DND-41 (cell line): Measurements from ENCODE around the gene KRT78.

ENCODE experiments used
- ATAC-seq: fragments of 200-7000 bp; cut with Tn5 transposase; 3 replicates; pipeline ENCODE4 v1.9.1; 2021; ENCODE audit warnings: low read depth; ENCODE audit not compliant: insufficient read depth
- DNase-seq: peaks from one replicate; pipeline ENCODE4 v3.0.0-alpha.2; 2020
- H2AFZ ChIP-seq: 2 replicates; pipeline ENCODE4 v1.6.0; 2012; ENCODE audit warnings: low read depth, low read length
- H3K27ac ChIP-seq: 2 replicates; pipeline ENCODE4 v1.5.1; 2012; ENCODE audit warnings: low read length, inconsistent platforms
- H3K27me3 ChIP-seq: fragments of 200-600 bp; sonication (generic); 2 replicates; pipeline ENCODE4 v1.6.0; 2012; ENCODE audit warnings: low read length, mild to moderate bottlenecking, inconsistent platforms; ENCODE audit not compliant: insufficient read depth, poor library complexity
- H3K36me3 ChIP-seq: 2 replicates; pipeline ENCODE4 v1.5.1; 2012; ENCODE audit warnings: low read length, inconsistent platforms; ENCODE audit not compliant: insufficient read depth
- H3K4me1 ChIP-seq: 2 replicates; pipeline ENCODE4 v1.5.1; 2012; ENCODE audit warnings: mild to moderate bottlenecking, low read length; ENCODE audit not compliant: insufficient read depth
- H3K4me2 ChIP-seq: 2 replicates; pipeline ENCODE4 v1.6.0; 2012; ENCODE audit warnings: mild to moderate bottlenecking, moderate library complexity, low read length, inconsistent platforms; ENCODE audit not compliant: insufficient read depth
- H3K4me3 ChIP-seq, 2 experiments: fragments of 200-600 bp in 1 of 2; shearing (Covaris generic) in 1 of 2; 2 replicates each; pipeline ENCODE4 v1.5.1; 2012 to 2016; ENCODE audit warnings: inconsistent platforms in 2 of 2, low read length in 2 of 2, mild to moderate bottlenecking in 2 of 2, low read depth in 1 of 2, moderate library complexity in 1 of 2
- H3K79me2 ChIP-seq: 2 replicates; pipeline ENCODE4 v1.6.0; 2012; ENCODE audit warnings: low read length, inconsistent platforms; ENCODE audit not compliant: insufficient read depth
- H3K9ac ChIP-seq: 2 replicates; pipeline ENCODE4 v1.6.0; 2012; ENCODE audit warnings: low read depth, mild to moderate bottlenecking, inconsistent platforms, low read length, moderate library complexity
- H3K9me3 ChIP-seq: 2 replicates; pipeline ENCODE4 v1.5.1; 2012; ENCODE audit warnings: low read length, moderate library complexity, mild to moderate bottlenecking, inconsistent platforms; ENCODE audit not compliant: insufficient read depth, severe bottlenecking
- H4K20me1 ChIP-seq: 2 replicates; pipeline ENCODE4 v1.6.0; 2012; ENCODE audit warnings: low read length; ENCODE audit not compliant: insufficient read depth
- EZH2 ChIP-seq: IDR thresholded peaks from 3 replicates; pipeline ENCODE4 v1.6.1; 2012; ENCODE audit warnings: borderline replicate concordance, low read depth, mild to moderate bottlenecking, moderate library complexity, low read length, inconsistent platforms; ENCODE audit not compliant: severe bottlenecking
- TF ChIP-seq, protein P1 (sequence below): IDR thresholded peaks from 2 replicates; pipeline ENCODE4 v1.5.1; 2012; ENCODE audit warnings: borderline replicate concordance, low read length, moderate library complexity, mild to moderate bottlenecking; ENCODE audit not compliant: poor library complexity, severe bottlenecking; ENCODE audit errors: extremely low read depth

The KRT78 gene

DNA sequence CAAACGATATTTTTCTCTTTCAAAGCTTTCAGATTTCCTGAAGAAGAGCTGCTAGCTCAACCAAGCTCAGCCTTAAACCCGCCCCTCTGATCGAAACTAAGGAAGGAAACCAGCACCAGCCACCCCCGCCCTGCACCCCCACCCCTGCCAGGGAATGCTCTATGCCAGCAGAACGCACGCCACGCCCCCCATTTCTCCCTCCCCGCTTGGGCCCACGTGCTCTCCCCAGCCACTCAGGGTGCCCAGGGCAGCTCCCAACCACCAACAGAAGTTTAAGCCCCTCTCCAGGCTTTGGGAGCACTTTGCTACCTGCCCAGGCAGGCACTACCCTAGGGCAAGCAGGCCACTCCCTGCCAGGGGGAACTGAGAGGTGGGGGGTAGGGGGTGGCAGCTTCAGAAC is 18.8 kb upstream of the KRT78 start:
- Histone ChIP-seq H3K4me2 (no peak overlapping the region), H3K27ac (no peak overlapping the region)

DNA sequence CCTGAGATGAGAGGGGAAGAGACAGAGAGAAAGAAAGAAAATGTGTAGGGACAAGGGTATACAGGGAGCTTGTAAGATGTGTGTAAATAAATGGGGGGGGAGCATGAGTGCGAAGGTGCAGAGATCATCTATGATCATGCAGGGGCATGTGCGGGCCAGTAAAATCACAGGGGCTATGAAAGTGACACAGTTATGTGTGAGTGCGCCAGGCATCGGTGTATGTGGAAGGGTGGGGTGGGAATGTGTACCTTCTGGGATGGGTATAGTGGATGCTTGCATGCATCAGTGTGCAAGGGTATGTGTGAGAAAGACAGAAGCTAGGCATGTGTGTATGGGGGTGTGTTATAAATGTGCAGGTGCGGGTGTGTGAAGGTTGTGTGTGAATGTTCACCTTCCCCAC is 18.4 kb upstream of the KRT78 start:
- no peak overlapping the region for H2AFZ ChIP-seq
- H3K9me3 ChIP-seq, result no peaks in the 10 kb centered on the region
- ATAC-seq (no peak), DNase-seq (no peak)
- no peaks in the 10 kb centered on the region for H3K79me2 ChIP-seq
- no peaks in the 10 kb centered on the region for H3K36me3 ChIP-seq
- no peak overlapping the region for H3K4me3 ChIP-seq
- TF ChIP-seq, protein P1, sequence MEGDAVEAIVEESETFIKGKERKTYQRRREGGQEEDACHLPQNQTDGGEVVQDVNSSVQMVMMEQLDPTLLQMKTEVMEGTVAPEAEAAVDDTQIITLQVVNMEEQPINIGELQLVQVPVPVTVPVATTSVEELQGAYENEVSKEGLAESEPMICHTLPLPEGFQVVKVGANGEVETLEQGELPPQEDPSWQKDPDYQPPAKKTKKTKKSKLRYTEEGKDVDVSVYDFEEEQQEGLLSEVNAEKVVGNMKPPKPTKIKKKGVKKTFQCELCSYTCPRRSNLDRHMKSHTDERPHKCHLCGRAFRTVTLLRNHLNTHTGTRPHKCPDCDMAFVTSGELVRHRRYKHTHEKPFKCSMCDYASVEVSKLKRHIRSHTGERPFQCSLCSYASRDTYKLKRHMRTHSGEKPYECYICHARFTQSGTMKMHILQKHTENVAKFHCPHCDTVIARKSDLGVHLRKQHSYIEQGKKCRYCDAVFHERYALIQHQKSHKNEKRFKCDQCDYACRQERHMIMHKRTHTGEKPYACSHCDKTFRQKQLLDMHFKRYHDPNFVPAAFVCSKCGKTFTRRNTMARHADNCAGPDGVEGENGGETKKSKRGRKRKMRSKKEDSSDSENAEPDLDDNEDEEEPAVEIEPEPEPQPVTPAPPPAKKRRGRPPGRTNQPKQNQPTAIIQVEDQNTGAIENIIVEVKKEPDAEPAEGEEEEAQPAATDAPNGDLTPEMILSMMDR, result no peak
- TF ChIP-seq EZH2, result no peak
- no peak overlapping the region for H3K27ac ChIP-seq
- H4K20me1 ChIP-seq, result no peaks in the 10 kb centered on the region
- H3K27me3 ChIP-seq, result peaks cover 3% of the 10 kb centered on the region
- no peaks in the 10 kb centered on the region for H3K4me1 ChIP-seq
- no peak overlapping the region for H3K9ac ChIP-seq
- no peak overlapping the region for H3K4me2 ChIP-seq

More for the DNA sequence above, 18.8 kb upstream of the KRT78 start:
- Histone ChIP-seq H4K20me1 (no peaks in the 10 kb centered on the region), H2AFZ (no peak overlapping the region), H3K4me1 (no peaks in the 10 kb centered on the region), H3K36me3 (no peaks in the 10 kb centered on the region), H3K9ac (no peak overlapping the region), H3K79me2 (no peaks in the 10 kb centered on the region), H3K4me3 (no peak overlapping the region), H3K9me3 (no peaks in the 10 kb centered on the region), H3K27me3 (peaks cover 5% of the 10 kb centered on the region)
- ATAC-seq (peak; percentile 23; the same call in 1 of the 3 replicates), DNase-seq (peak; percentile 35)
- TF ChIP-seq, protein P1, result no peak
- no peak for TF ChIP-seq EZH2

- no peak overlapping the region for H2AFZ ChIP-seq
- H3K79me2 ChIP-seq, result no peaks in the 10 kb centered on the region
- H3K27me3 ChIP-seq, result peaks cover 2% of the 10 kb centered on the region
- no peak for TF ChIP-seq EZH2
- TF ChIP-seq, protein P1, result peak; percentile 72
- H3K36me3 ChIP-seq, result no peaks in the 10 kb centered on the region
- H3K4me3 ChIP-seq, result no peak overlapping the region
- no peak overlapping the region for H3K9ac ChIP-seq
- ATAC-seq (no peak), DNase-seq (peak; percentile 28)
- no peak overlapping the region for H3K4me2 ChIP-seq
- no peaks in the 10 kb centered on the region for H3K9me3 ChIP-seq
- H3K27ac ChIP-seq, result no peak overlapping the region
- no peaks in the 10 kb centered on the region for H3K4me1 ChIP-seq
- no peaks in the 10 kb centered on the region for H4K20me1 ChIP-seq
These were observed 16.5 kb upstream of the KRT78 start for GRCh38 chr12:52865090-52865944.
